ENCODE data around the gene PARP8.
"Not testable (repeated sequence)": the region's sequence is repeated elsewhere in the genome, so short reads cannot be mapped to it uniquely, and the experiment has no call there.

PARP8 gene

DNA sequence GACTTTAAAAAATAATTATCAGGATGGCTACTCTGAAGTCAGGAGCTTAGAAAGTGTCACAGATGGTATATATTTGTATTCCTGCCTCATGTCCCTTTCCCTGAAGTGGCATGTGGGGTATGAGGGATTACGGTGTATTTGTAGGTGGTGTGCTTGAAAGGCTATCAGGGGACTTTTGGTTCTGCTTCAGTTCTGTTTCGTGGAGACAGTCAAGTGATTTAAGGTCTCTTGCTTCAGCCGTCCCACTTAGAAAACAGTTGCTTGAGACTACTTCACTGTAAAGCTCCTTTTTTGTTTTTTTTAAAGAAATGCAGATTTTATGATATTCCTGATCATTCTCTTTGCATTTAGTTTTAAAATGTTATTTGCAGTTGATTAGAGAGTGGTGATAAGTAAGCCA, 18.3 kb downstream of the PARP8 start:
- no peak for DNase-seq (ENCODE audit: low read depth in 2 of 3, low spot score in 1 of 3)

DNA sequence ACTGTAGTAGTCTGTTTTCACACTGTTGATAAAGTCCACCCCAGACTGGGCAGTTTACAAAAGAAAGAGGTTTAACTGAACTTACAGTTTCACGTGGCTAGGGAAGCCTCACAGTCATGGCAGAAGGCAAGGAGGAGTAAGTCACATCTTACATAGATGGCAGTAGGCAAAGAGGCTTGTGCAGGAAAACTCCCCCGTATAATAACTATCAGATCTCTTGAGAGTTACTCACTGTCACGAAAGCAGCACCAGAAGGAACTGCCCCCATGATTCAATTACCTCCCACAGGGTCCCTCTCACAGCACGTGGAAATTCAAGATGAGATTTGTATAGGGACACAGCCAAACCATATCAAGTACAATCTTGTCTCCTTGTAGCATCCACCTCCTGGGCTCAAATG, 21.1 kb downstream of the PARP8 start:
- DNase-seq (ENCODE audit: low read depth in 2 of 3, low spot score in 1 of 3): no peak

DNA sequence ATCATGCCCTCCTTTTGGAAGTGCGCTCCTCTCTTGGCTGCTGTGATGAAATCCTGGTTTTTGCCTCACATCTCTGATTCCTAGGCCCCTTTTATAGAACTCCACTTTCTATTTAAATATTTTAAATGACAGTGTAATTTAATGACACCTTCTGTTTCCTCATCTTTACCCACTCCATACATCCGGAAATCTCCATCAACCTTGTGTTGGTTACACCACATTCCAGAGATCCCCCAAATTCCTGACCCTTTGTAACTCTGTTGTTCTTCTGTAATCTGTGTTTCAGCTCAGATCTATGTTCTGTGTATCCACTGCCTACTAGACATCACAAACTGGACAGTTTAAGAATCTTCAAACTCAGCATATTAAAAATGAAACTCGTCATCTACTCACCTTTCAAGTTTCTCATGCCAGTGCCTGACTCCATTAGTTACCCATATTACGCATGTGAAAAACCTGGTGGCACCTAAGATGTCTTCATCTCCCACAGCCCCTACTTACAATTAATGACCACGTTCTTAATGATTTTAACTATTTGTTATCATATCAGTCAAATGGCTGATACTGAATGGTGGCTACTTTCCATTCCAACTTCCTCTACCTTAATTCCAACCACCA, 25.1 kb downstream of the PARP8 start:
- no peak for DNase-seq (ENCODE audit: low read depth in 2 of 3, low spot score in 1 of 3)

DNA sequence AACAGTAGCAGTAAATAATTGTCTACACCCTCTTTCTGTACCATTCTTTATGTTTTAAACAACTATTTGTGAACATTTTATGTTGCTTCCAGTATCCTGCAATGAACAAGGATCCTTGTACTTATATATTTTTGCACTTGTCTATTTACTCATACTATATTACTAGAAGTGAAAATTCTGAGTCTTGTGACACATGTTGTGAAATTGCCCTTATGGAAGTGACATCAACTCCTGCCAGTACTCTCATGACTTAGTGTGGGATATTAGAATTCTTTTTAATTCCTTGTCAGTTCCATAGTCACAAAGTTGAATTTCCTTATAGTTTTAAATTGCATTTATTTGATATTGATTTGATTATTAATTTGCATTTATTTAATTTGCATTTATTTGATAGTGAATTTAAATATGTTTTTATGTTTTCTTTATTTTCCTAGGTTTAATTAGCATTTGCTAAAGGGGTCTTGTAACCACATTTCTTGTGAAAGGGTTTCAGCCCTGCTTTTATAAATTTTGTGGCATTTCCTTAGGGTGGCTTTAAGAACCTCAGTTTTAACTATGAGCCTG, 27.7 kb downstream of the PARP8 start:
- no peak for DNase-seq (ENCODE audit: low read depth in 2 of 3, low spot score in 1 of 3)

GRCh38 chr5:50694626-50695025, 28.2 kb downstream of the PARP8 start:
- DNase-seq (ENCODE audit: low read depth in 2 of 3, low spot score in 1 of 3): not testable (repeated sequence)

DNA sequence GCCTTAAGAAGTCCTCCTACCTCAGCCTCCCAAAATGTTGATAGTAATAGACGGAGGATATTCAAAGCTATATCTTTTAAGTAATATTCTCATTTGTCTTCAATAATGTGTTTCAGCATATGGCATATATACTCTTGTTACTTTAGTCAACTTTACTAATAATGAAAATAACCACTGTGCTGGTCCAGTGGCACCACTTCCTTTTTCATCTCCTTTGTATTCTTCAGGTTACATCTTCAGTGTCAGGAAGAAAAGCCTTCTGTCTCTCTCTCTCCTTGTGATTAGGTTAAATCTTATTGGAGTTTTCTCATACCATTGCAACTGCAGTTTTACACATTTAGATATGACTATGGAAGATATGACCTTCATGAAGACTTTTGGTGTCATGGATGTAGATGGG, 31.3 kb downstream of the PARP8 start:
- DNase-seq (ENCODE audit: low read depth in 2 of 3, low spot score in 1 of 3): no peak

GRCh38 chr5:50699737-50700136, 33.3 kb downstream of the PARP8 start:
- no peak for DNase-seq (ENCODE audit: low read depth in 2 of 3, low spot score in 1 of 3)

- no peak for DNase-seq (ENCODE audit: low read depth in 2 of 3, low spot score in 1 of 3)
Observed at GRCh38 chr5:50700706-50701105, 34.3 kb downstream of the PARP8 start.

GRCh38 chr5:50702615-50703366, 36.4 kb downstream of the PARP8 start:
- no peak for DNase-seq (ENCODE audit: low read depth in 2 of 3, low spot score in 1 of 3)

- no peak for DNase-seq (ENCODE audit: low read depth in 2 of 3, low spot score in 1 of 3)
Observed at GRCh38 chr5:50703367-50703666, 36.9 kb downstream of the PARP8 start.

- DNase-seq (ENCODE audit: low read depth in 2 of 3, low spot score in 1 of 3): no peak
Observed at GRCh38 chr5:50704730-50705129, 38.3 kb downstream of the PARP8 start.

GRCh38 chr5:50709471-50709870, 43.0 kb downstream of the PARP8 start:
- DNase-seq (ENCODE audit: low read depth in 2 of 3, low spot score in 1 of 3): no peak

- no peak for DNase-seq (ENCODE audit: low read depth in 2 of 3, low spot score in 1 of 3)
Observed at GRCh38 chr5:50710838-50711237, 44.4 kb downstream of the PARP8 start.

DNA sequence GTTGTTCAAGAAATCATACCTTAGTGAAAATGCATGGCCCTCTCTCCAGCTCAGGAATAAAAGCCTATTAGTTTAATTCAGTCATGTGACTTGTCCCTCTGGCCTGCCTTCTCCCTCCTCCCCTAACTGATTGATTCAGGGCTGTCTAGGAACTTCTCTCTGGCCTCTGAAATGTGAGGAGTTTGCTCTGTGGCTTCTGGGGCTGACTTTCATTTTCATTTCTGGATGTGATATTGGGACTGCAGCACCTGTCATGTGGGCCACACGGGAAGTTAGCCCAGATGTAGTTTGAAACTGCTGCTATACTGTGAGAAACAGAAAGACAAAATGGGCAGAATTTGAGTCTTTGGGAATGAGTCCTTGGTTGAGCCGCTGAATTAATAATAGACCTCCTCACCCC, 44.8 kb downstream of the PARP8 start:
- DNase-seq (ENCODE audit: low read depth in 2 of 3, low spot score in 1 of 3): peak; percentile 25 to 37 (median 37)

GRCh38 chr5:50712479-50712878, 46.0 kb downstream of the PARP8 start:
- DNase-seq (ENCODE audit: low read depth in 2 of 3, low spot score in 1 of 3): no peak

- DNase-seq (ENCODE audit: low read depth in 2 of 3, low spot score in 1 of 3): no peak
Observed at GRCh38 chr5:50715001-50715400, 48.6 kb downstream of the PARP8 start.

- DNase-seq (ENCODE audit: low read depth in 2 of 3, low spot score in 1 of 3): no peak
Observed at GRCh38 chr5:50716134-50716533, 49.7 kb downstream of the PARP8 start.

GRCh38 chr5:50717651-50718050, 51.2 kb downstream of the PARP8 start:
- DNase-seq (ENCODE audit: low read depth in 2 of 3, low spot score in 1 of 3): no peak

DNA sequence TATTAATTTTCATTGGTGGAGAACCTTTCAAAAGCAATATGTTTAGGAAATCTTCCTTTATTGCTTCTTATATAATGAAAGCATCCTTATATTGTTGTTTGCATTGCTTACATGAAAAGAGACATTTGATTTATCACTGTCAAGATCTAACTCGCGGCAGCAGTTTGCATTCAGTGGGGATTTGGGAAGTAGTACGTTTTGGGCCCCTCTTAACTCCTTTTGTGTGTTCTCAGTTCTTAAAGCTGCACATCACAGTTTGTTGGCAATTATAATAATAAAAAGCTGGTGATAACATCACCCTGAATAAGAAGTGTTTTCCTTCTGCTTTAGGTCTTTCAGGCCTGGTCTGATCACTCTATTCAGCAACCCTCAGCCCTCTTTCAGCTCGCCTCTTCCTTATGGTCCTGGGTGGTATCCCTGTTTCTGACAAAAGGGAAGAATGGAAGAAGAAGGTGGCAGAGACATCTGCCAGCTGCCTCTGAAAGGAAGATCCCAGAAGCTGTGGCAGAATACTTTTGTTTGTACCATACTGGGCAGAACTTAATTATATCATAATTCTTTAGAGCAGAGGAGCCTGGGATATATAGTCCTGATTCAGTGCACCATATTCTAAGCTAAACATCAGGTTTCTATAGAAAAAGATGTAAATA, 53.7 kb downstream of the PARP8 start:
- no peak for DNase-seq (ENCODE audit: low read depth in 2 of 3, low spot score in 1 of 3)

- no peak for DNase-seq (ENCODE audit: low read depth in 2 of 3, low spot score in 1 of 3)
Observed at GRCh38 chr5:50722223-50722622, 55.8 kb downstream of the PARP8 start.

DNA sequence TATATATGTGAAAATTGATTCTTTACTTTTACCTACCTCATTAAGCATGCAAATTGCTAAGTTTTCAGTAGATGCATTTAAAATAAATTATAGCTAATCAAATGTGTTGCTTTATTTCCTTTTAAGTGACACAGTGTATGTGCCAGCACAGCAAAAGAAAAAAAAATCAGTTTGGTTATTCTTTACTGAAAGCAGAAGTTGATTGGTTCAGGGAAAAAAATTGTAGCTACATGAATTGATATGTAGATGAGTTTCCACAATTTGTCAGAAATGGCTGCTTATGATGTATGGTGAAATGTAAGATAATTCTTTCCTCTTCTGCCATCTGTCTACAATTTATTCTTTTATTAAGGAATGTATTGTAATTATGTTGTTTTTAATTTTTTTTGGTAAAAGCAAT, 57.8 kb downstream of the PARP8 start:
- DNase-seq (ENCODE audit: low read depth in 2 of 3, low spot score in 1 of 3): no peak

DNA sequence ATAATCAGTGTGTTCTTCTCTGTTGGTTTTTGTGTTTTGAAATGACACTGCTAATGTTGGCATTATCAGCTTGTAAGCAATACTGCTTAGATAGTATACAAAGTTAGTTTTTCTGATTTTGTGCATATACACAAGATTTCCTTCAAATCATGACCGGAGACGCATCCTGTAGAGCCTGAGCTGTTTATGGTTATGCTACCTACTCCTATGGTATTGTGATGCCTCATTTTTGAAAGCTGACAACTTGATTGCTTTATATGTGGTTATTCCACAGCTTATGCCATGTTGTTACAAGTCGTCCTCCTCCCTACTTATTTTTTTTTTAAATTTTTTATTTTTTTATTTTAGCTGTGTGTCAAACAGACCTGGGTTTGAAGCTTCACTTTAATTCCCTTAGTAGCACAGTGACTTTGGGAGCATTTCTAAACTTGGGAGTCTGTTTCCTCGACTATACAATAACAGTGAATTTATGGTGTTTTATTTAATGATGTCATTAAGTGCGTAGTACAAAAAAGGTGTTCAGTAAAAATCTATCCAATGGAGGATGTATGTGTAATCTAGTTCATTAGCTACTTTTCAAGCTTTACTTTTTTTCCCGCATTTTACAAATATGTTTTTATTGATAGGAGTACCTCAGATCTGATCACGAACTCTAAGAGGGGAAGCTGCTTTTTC, 59.5 kb downstream of the PARP8 start:
- DNase-seq (ENCODE audit: low read depth in 2 of 3, low spot score in 1 of 3): no peak
